ENCODE data around the gene KIF5C. TPM values are rescaled to one million over a fixed set of nuclear protein-coding genes. Genes with fewer than 3 reads are reported as not detected.

Gene KIF5C
- under 1 TPM; 0.34 to 1.00 TPM for total RNA-seq

DNA sequence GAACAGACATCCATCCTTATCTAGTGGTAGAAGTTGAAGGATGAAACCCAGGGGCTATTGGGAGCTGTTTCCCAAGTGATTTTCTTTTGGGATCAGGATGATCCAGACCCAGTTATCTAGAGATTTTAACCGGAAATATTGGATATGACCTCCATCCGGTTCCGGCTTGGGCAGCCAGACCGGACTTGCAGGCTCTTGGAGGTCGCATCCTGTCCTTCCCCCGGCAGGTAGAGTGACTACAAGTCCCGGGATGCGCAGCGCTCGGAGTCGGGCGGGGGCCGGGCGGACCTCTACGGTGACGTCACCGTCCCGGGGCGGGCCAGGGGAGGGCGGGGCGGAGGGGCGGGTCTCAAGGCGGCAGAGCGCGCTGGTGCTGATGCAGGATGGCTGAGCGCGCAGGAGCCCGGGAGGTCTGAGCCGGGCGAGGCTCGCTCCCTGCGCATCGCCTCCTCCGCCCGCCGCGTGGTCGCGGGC, at the start of gene KIF5C:
TSS of gene KIF5C (plus strand) at position 360 of the 474 bp plus-strand sequence. CDS start 391 bp downstream, outside the sequence.

DNA sequence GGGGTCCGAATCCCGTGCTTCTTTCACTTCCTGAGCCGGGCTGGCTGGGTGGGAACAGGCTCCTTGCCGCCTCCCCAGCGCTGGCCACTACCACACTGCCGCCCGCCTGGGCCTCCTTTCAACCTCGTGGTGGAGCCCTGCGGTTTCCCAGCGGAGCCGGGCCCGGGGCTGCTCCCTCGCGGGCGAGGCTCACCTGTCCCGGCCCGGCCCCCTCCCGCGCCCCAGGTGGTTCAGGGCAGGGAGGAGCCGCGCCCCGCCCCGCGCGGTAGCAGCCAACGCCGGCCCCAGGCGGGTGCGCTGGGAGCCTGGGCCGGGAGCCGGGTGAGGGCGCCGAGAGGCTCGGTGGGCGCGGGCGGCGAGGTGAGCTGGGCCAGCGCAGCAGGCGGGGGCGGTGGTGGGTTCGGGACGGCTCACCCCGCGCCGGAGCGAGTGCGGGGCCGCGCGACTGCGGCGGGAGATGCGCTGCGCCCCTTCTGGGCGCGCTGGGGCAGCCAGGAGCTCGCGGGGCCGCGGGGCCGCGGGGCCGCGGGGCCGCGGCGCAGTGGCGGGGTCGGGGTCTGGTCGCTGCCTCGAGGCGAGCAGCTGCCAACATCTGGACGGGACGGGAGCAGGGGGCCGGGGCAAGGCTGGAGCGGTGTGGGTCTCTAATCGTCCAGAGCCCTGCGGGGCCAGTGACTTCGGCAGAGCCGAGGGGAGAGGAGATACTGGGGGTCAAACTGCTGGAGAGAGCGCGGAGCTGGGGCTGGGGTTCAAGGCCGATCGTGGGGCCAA, 163.6 kb downstream of the KIF5C start, which contains the start of gene LYPD6B:
TSS of gene LYPD6B (plus strand) at position 258 of the 771 bp plus-strand sequence. CDS start 92,250 bp downstream, outside the sequence.

Small RNA genes within 50 kb of the gene (small RNA-seq; reads per million reads assigned to genes)
- gene RNU2-9P = 0.30 to 0.58 reads per million in 2 donors
- 0.12 to 0.30 reads per million in 2 donors for gene UBBP3

Other genes starting within 250 kb of the KIF5C start
- 10 to 100 TPM; 11.4 to 14.3 TPM for gene EPC2, start 230.5 kb upstream of the KIF5C start, total RNA-seq
- gene LYPD6B, start 163.5 kb downstream of the KIF5C start, total RNA-seq = not detected